Measurements from ENCODE around the gene RASL12. TPM values are rescaled to one million over a fixed set of nuclear protein-coding genes. Genes with fewer than 3 reads are reported as not detected.

The RASL12 gene
- polyA plus RNA-seq, 2 of the 4 experiments (the other 2 are of a cell fraction): 0.08 to 0.34 TPM

- ChIA-PET POLR2A (interaction anchor here (0.8 kb wide), 2 partner anchors 152 to 264 kb away, joined by 3 to 5 read pairs; partner anchors contain the start of gene CLPX), CTCF (interaction anchor here (0.6 to 8.0 kb wide), 45 partner anchors 9 to 376 kb away, joined by 3 to 254 read pairs (median 4); partner anchors contain the start of genes CLPX, KBTBD13, RASL12 and SLC51B)
- peak; percentile 70 to 81 for TF ChIP-seq RAD21 (conservative IDR thresholded peaks at IDR 0.05 in 1 of 2, IDR thresholded peaks at IDR 0.05 in 1 of 2)
- TF ChIP-seq USF2 (IDR thresholded peaks at IDR 0.05): peak; percentile 55; the same call in 1 of the 2 replicates
- TF ChIP-seq SMC3 (IDR thresholded peaks at IDR 0.05): peak; percentile 39; the same call in 1 of the 3 replicates
- TF ChIP-seq ESRRA (IDR thresholded peaks at IDR 0.05; ENCODE audit: borderline replicate concordance, low read length): no peak
- peak; percentile 64; the same call in 1 of the 2 replicates for TF ChIP-seq MYC (IDR thresholded peaks at IDR 0.05; ENCODE audit: borderline replicate concordance, low read length)
- TF ChIP-seq MAX (IDR thresholded peaks at IDR 0.05): 0 out of 2 replicates have a peak, but pooled peaks have one; percentile 18
- TF ChIP-seq HMGXB4 (CRISPR knock-in tag; IDR thresholded peaks at IDR 0.05; ENCODE audit: borderline replicate concordance): no peak
- TF ChIP-seq CTCF (IDR thresholded peaks at IDR 0.05): peak; percentile 51
- TF ChIP-seq ZNF302 (CRISPR knock-in tag; IDR thresholded peaks at IDR 0.05): no peak
- Histone ChIP-seq H3K4me1 (peaks cover 21% of the 10 kb centered on the region), H3K9me3 (no peaks in the 10 kb centered on the region), H3K4me3 (no peak overlapping the region), H3K4me2 (peak overlapping the region; percentile 59), H3K27ac (peak overlapping the region; percentile 26 to 56; a peak in 5 of 6 replicates)
- DNase-seq (ENCODE audit: low read depth in 1 of 2, low spot score in 1 of 2): peak in 1 of 2 experiments; percentile 64
- WGBS (ENCODE audit: missing lambda C conversion rate): 28% methylated on average over 4 of the region's 4 CpGs
- no peak for FAIRE-seq
- peak; percentile 62 for ATAC-seq
Observed at GRCh38 chr15:65033659-65034269, 34.0 kb downstream of the RASL12 start.

GRCh38 chr15:65032801-65033537, 34.8 kb downstream of the RASL12 start:
- WGBS (ENCODE audit: missing lambda C conversion rate): 17% methylated on average over 13 of the region's 13 CpGs
- DNase-seq (ENCODE audit: low read depth in 1 of 2, low spot score in 1 of 2) (peak; percentile 93 to 96), FAIRE-seq (peak; percentile 99), ATAC-seq (peak; percentile 93 to 94)
- Histone ChIP-seq H3K4me2 (peak overlapping the region; percentile 59), H3K4me3 (no peak overlapping the region), H3K4me1 (peaks cover 28% of the 10 kb centered on the region), H3K9me3 (no peaks in the 10 kb centered on the region), H3K27ac (peak overlapping the region; percentile 26 to 56; a peak in 5 of 6 replicates)
- ChIA-PET CTCF (interaction anchor here (0.6 to 8.0 kb wide), 41 partner anchors 8 to 376 kb away, joined by 3 to 254 read pairs (median 5); partner anchors contain the start of genes CLPX, KBTBD13, RASL12 and SLC51B), POLR2A (no interaction called here)
- TF ChIP-seq POLR2A (IDR thresholded peaks at IDR 0.05; ENCODE audit: low read length) (no peak), NPAS2 (CRISPR knock-in tag; IDR thresholded peaks at IDR 0.05; ENCODE audit: borderline replicate concordance) (no peak), FOXS1 (CRISPR knock-in tag; IDR thresholded peaks at IDR 0.05) (no peak), HEYL (CRISPR knock-in tag; IDR thresholded peaks at IDR 0.05) (no peak), FOSB (CRISPR knock-in tag; IDR thresholded peaks at IDR 0.05) (no peak), KDM5A (IDR thresholded peaks at IDR 0.05) (no peak), HOXB13 (CRISPR knock-in tag; IDR thresholded peaks at IDR 0.05; ENCODE audit: low read depth) (no peak), RNF2 (IDR thresholded peaks at IDR 0.05; ENCODE audit: borderline replicate concordance, low read depth) (no peak), JUN (IDR thresholded peaks at IDR 0.05) (no peak), POLR2AphosphoS2 (conservative IDR thresholded peaks at IDR 0.05; ENCODE audit: low read length) (no peak), CBX8 (IDR thresholded peaks at IDR 0.05) (no peak), MYC (IDR thresholded peaks at IDR 0.05; ENCODE audit: borderline replicate concordance, low read length) (no peak), NFE2L2 (conservative IDR thresholded peaks at IDR 0.05; ENCODE audit: low read length) (no peak), TFCP2L1 (CRISPR knock-in tag; IDR thresholded peaks at IDR 0.05) (0 out of 2 replicates have a peak, but pooled peaks have one; percentile 4), JUNB (IDR thresholded peaks at IDR 0.05) (no peak), GATA3 (IDR thresholded peaks at IDR 0.05; ENCODE audit: borderline replicate concordance) (no peak), CHD2 (IDR thresholded peaks at IDR 0.05; ENCODE audit: low read length, partially characterized antibody) (no peak), HDAC2 (IDR thresholded peaks at IDR 0.05) (no peak), MAFK (IDR thresholded peaks at IDR 0.05; ENCODE audit: partially characterized antibody) (no peak), MAX (IDR thresholded peaks at IDR 0.05) (peak; percentile 48; the same call in 1 of the 2 replicates), EHF (CRISPR knock-in tag; IDR thresholded peaks at IDR 0.05) (no peak), RARB (CRISPR knock-in tag; IDR thresholded peaks at IDR 0.05) (no peak), TP53 (CRISPR knock-in tag; IDR thresholded peaks at IDR 0.05) (no peak), ATOH8 (CRISPR knock-in tag; IDR thresholded peaks at IDR 0.05; ENCODE audit: low read depth) (no peak), ESRRA (IDR thresholded peaks at IDR 0.05; ENCODE audit: borderline replicate concordance, low read length) (no peak)
